Stimulated activated naive B cell treated with anti-CD40 and anti-IgM and Interleukin-4, amounts not matched to agents 10 μg/mL and 1 μg/mL and 100 μg/mL, for 72 hours (primary cell): ENCODE results near the gene METTL8.
"Not testable (repeated sequence)": the region's sequence is repeated elsewhere in the genome, so short reads cannot be mapped to it uniquely, and the experiment has no call there.

Experiments
- ATAC-seq, 2 donors: fragments of 150-1000 bp; cut with Tn5 transposase; replicated peaks; 2 replicates each; pipeline ENCODE4 v1.10.0; 2021; ENCODE audit warnings: moderate library complexity in 1 of 2
- DNase-seq: peaks from one replicate; pipeline ENCODE4 v3.0.0; 2021
- H3K27ac Mint-ChIP-seq: one replicate; pipeline ENCODE4 v1.8.0; 2022; ENCODE audit warnings: mild to moderate bottlenecking, mixed read lengths
- H3K27me3 Mint-ChIP-seq, 2 donors: one replicate each; pipeline ENCODE4 v1.8.0; 2022; ENCODE audit warnings: mixed read lengths in 2 of 2
- H3K36me3 Mint-ChIP-seq, 2 donors: one replicate each; pipeline ENCODE4 v1.8.0; 2022; ENCODE audit warnings: mixed read lengths in 2 of 2, mild to moderate bottlenecking in 1 of 2
- H3K4me1 Mint-ChIP-seq, 2 donors: one replicate each; pipeline ENCODE4 v1.8.0; 2022; ENCODE audit warnings: mixed read lengths in 2 of 2, mild to moderate bottlenecking in 1 of 2
- H3K4me3 Mint-ChIP-seq, 2 donors: one replicate each; pipeline ENCODE4 v1.8.0; 2022; ENCODE audit warnings: mild to moderate bottlenecking in 2 of 2, mixed read lengths in 2 of 2, moderate library complexity in 1 of 2
- H3K9me3 Mint-ChIP-seq, 2 donors: one replicate each; pipeline ENCODE4 v1.8.0; 2022; ENCODE audit warnings: mixed read lengths in 2 of 2, mild to moderate bottlenecking in 1 of 2

Gene METTL8

GRCh38 chr2:171401947-171402346, 31.8 kb downstream of the METTL8 start:
- no peak for DNase-seq
- Mint-ChIP-seq H3K4me1 (peaks cover 33 to 47% of the 10 kb centered on the region in 2 donors), H3K9me3 (peaks cover 19 to 21% of the 10 kb centered on the region in 2 donors), H3K27ac (no peak overlapping the region), H3K27me3 (no peaks in the 10 kb centered on the region), H3K36me3 (peaks cover 36 to 55% of the 10 kb centered on the region in 2 donors), H3K4me3 (no peak overlapping the region)
- no peak for ATAC-seq

- DNase-seq (no peak), ATAC-seq (no peak)
- Mint-ChIP-seq H3K4me3 (no peak overlapping the region), H3K4me1 (peaks cover 22 to 31% of the 10 kb centered on the region in 2 donors), H3K27me3 (no peaks in the 10 kb centered on the region), H3K27ac (peak overlapping the region; percentile 1), H3K36me3 (peaks cover 29 to 46% of the 10 kb centered on the region in 2 donors), H3K9me3 (peaks cover 15 to 16% of the 10 kb centered on the region in 2 donors)
These were observed 33.4 kb downstream of the METTL8 start for GRCh38 chr2:171400395-171400794.

GRCh38 chr2:171399292-171399691, 34.5 kb downstream of the METTL8 start:
- ATAC-seq = no peak
- DNase-seq = no peak
- Mint-ChIP-seq H3K36me3 (peaks cover 20 to 36% of the 10 kb centered on the region in 2 donors), H3K27ac (no peak overlapping the region), H3K9me3 (peaks cover 9 to 11% of the 10 kb centered on the region in 2 donors), H3K4me3 (no peak overlapping the region), H3K4me1 (peaks cover 13 to 20% of the 10 kb centered on the region in 2 donors), H3K27me3 (no peaks in the 10 kb centered on the region)

- H3K4me1 Mint-ChIP-seq = peaks cover 22 to 37% of the 10 kb centered on the region in 2 donors
- no peaks in the 10 kb centered on the region for H3K27me3 Mint-ChIP-seq
- H3K36me3 Mint-ChIP-seq = peaks cover 8 to 28% of the 10 kb centered on the region in 2 donors
- no peak overlapping the region for H3K27ac Mint-ChIP-seq
- no peak overlapping the region for H3K4me3 Mint-ChIP-seq
- no peak for ATAC-seq
- DNase-seq = no peak
- peaks cover 2 to 4% of the 10 kb centered on the region in 2 donors for H3K9me3 Mint-ChIP-seq
These were observed 39.5 kb downstream of the METTL8 start for GRCh38 chr2:171394164-171394740.

GRCh38 chr2:171393487-171393886, 40.3 kb downstream of the METTL8 start:
- H3K36me3 Mint-ChIP-seq = peaks cover 8 to 28% of the 10 kb centered on the region in 2 donors
- H3K27ac Mint-ChIP-seq = no peak overlapping the region
- H3K27me3 Mint-ChIP-seq = no peaks in the 10 kb centered on the region
- no peak for ATAC-seq
- H3K4me3 Mint-ChIP-seq = no peak overlapping the region
- peaks cover 19 to 38% of the 10 kb centered on the region in 2 donors for H3K4me1 Mint-ChIP-seq
- H3K9me3 Mint-ChIP-seq = peaks cover 2 to 4% of the 10 kb centered on the region in 2 donors
- no peak for DNase-seq

- ATAC-seq = no peak
- DNase-seq = no peak
- Mint-ChIP-seq H3K36me3 (peaks cover 8 to 31% of the 10 kb centered on the region in 2 donors), H3K4me1 (peaks cover 29 to 50% of the 10 kb centered on the region in 2 donors), H3K27ac (no peak overlapping the region), H3K4me3 (no peak overlapping the region), H3K27me3 (no peaks in the 10 kb centered on the region), H3K9me3 (peaks cover 0 to 1% of the 10 kb centered on the region in 2 donors)
These were observed 42.3 kb downstream of the METTL8 start for GRCh38 chr2:171391532-171391931.

GRCh38 chr2:171390941-171391516, 42.8 kb downstream of the METTL8 start:
- Mint-ChIP-seq H3K36me3 (peaks cover 10 to 34% of the 10 kb centered on the region in 2 donors), H3K9me3 (peaks cover under 1 to 2% of the 10 kb centered on the region in 2 donors), H3K4me1 (peaks cover 32 to 55% of the 10 kb centered on the region in 2 donors), H3K4me3 (no peak overlapping the region), H3K27ac (no peak overlapping the region), H3K27me3 (no peaks in the 10 kb centered on the region)
- ATAC-seq (peak in 1 of 2 donors; percentile 46), DNase-seq (no peak)

GRCh38 chr2:171389780-171390179, 44.0 kb downstream of the METTL8 start:
- peak in 1 of 2 donors; percentile 31 for ATAC-seq
- no peak overlapping the region for H3K4me3 Mint-ChIP-seq
- H3K4me1 Mint-ChIP-seq = peaks cover 37 to 66% of the 10 kb centered on the region in 2 donors
- H3K36me3 Mint-ChIP-seq = peaks cover 13 to 43% of the 10 kb centered on the region in 2 donors
- peaks cover 2 to 4% of the 10 kb centered on the region in 2 donors for H3K9me3 Mint-ChIP-seq
- peak overlapping the region; percentile 44 for H3K27ac Mint-ChIP-seq
- H3K27me3 Mint-ChIP-seq = no peaks in the 10 kb centered on the region
- DNase-seq = no peak

- Mint-ChIP-seq H3K9me3 (peaks cover 2 to 4% of the 10 kb centered on the region in 2 donors), H3K4me1 (peaks cover 37 to 66% of the 10 kb centered on the region in 2 donors), H3K4me3 (no peak overlapping the region), H3K27me3 (no peaks in the 10 kb centered on the region), H3K36me3 (peaks cover 15 to 45% of the 10 kb centered on the region in 2 donors), H3K27ac (peak overlapping the region; percentile 44)
- DNase-seq (no peak), ATAC-seq (peak; percentile 25)
These were observed 44.5 kb downstream of the METTL8 start for GRCh38 chr2:171389325-171389724.

GRCh38 chr2:171387052-171387451, 46.7 kb downstream of the METTL8 start:
- ATAC-seq = no peak
- peaks cover 35 to 64% of the 10 kb centered on the region in 2 donors for H3K4me1 Mint-ChIP-seq
- H3K36me3 Mint-ChIP-seq = peaks cover 31 to 58% of the 10 kb centered on the region in 2 donors
- DNase-seq = no peak
- peak overlapping the region; percentile 27 for H3K27ac Mint-ChIP-seq
- no peaks in the 10 kb centered on the region for H3K27me3 Mint-ChIP-seq
- H3K9me3 Mint-ChIP-seq = peaks cover 6 to 8% of the 10 kb centered on the region in 2 donors
- H3K4me3 Mint-ChIP-seq = no peak overlapping the region

- peaks cover 35 to 63% of the 10 kb centered on the region in 2 donors for H3K4me1 Mint-ChIP-seq
- peaks cover 6 to 8% of the 10 kb centered on the region in 2 donors for H3K9me3 Mint-ChIP-seq
- H3K27ac Mint-ChIP-seq = peak overlapping the region; percentile 27
- H3K27me3 Mint-ChIP-seq = no peaks in the 10 kb centered on the region
- ATAC-seq = no peak
- H3K4me3 Mint-ChIP-seq = no peak overlapping the region
- H3K36me3 Mint-ChIP-seq = peaks cover 35 to 60% of the 10 kb centered on the region in 2 donors
- DNase-seq = no peak
These were observed 47.2 kb downstream of the METTL8 start for GRCh38 chr2:171386627-171387026.

GRCh38 chr2:171383134-171383533, 50.7 kb downstream of the METTL8 start:
- no peak overlapping the region for H3K27ac Mint-ChIP-seq
- peaks cover 49 to 72% of the 10 kb centered on the region in 2 donors for H3K36me3 Mint-ChIP-seq
- H3K4me3 Mint-ChIP-seq = no peak overlapping the region
- DNase-seq (no peak), ATAC-seq (no peak)
- no peaks in the 10 kb centered on the region for H3K27me3 Mint-ChIP-seq
- peaks cover 28 to 56% of the 10 kb centered on the region in 2 donors for H3K4me1 Mint-ChIP-seq
- H3K9me3 Mint-ChIP-seq = peaks cover 17 to 20% of the 10 kb centered on the region in 2 donors

- H3K4me3 Mint-ChIP-seq, ATAC-seq, H3K27me3 Mint-ChIP-seq, DNase-seq, H3K27ac Mint-ChIP-seq: not testable (repeated sequence)
- peaks cover 25 to 56% of the 10 kb centered on the region in 2 donors for H3K4me1 Mint-ChIP-seq
- H3K9me3 Mint-ChIP-seq = peaks cover 25 to 28% of the 10 kb centered on the region in 2 donors
- peaks cover 57 to 77% of the 10 kb centered on the region in 2 donors for H3K36me3 Mint-ChIP-seq
These were observed 51.6 kb downstream of the METTL8 start for GRCh38 chr2:171382175-171382574.

GRCh38 chr2:171377852-171378251, 55.9 kb downstream of the METTL8 start:
- H3K36me3 Mint-ChIP-seq = peaks cover 61 to 81% of the 10 kb centered on the region in 2 donors
- peaks cover 29 to 36% of the 10 kb centered on the region in 2 donors for H3K9me3 Mint-ChIP-seq
- not testable (repeated sequence) for H3K27me3 Mint-ChIP-seq, H3K4me3 Mint-ChIP-seq, ATAC-seq, DNase-seq, H3K27ac Mint-ChIP-seq
- H3K4me1 Mint-ChIP-seq = peaks cover 14 to 46% of the 10 kb centered on the region in 2 donors

GRCh38 chr2:171367692-171368091, 66.1 kb downstream of the METTL8 start:
- no peaks in the 10 kb centered on the region for H3K27me3 Mint-ChIP-seq
- no peak for ATAC-seq
- peaks cover 18 to 24% of the 10 kb centered on the region in 2 donors for H3K9me3 Mint-ChIP-seq
- no peak overlapping the region for H3K27ac Mint-ChIP-seq
- no peak overlapping the region for H3K4me3 Mint-ChIP-seq
- peaks cover 0 to 2% of the 10 kb centered on the region in 2 donors for H3K4me1 Mint-ChIP-seq
- no peak for DNase-seq
- peaks cover 22 to 27% of the 10 kb centered on the region in 2 donors for H3K36me3 Mint-ChIP-seq
